Fibroblast of upper back skin (primary cell): ENCODE measurements around the gene GDI1.

Source experiments
- DNase-seq: peaks from one replicate; pipeline ENCODE4 v3.0.0-alpha.2; 2013

The GDI1 gene

GRCh38 chrX:154484255-154485149 lies 47.5 kb downstream of the GDI1 start:
- no peak for DNase-seq

DNA sequence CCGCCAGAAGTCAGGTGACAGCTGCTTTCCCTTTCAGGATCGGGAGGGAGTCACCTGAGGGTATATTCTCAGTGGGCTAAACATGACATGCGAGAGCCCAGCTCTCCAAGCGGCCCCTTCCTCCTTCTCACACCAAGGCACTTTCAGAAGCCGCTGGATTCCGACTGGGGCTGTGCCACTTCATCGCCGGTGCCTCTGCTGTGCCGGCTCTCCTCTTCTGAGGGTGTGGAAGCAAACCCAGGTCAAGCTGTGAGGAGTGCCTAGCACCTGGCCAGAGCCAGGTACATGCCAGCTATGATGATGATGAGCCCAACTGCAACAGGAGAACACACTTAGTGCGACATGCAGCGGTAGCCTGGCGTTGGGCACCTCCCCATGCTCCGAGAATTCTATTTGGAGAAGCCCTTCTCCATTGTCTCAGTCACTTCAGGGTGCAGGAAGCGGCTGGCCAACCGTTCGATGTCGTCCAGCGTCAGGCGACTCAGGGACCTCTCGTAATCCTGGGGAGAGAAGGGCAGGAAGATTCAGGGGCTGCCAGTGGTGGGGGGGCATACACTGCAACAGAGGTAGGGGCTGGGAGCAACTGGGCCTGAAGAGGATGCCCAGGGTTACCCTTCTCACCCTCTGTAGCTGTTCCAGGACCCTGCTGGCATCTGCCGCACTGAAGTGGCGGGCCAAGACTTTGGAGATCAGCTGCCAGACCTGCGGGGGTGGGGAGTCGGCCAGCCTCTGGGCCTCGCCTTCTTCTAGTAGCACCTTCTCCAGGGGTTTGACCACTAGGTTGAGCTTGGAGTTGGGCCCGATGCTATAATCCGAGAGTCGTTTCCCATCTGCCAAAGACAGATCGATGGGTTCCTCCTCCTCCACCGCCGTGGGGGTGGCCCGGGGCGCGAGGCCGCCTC lies 48.4 kb downstream of the GDI1 start:
- no peak for DNase-seq

- no peak for DNase-seq
Measured at GRCh38 chrX:154486052-154486395, 49.1 kb downstream of the GDI1 start.

- DNase-seq = peak; percentile 42
Measured at GRCh38 chrX:154486396-154487207, 49.6 kb downstream of the GDI1 start, which contains the start of gene UBL4A. Gene UBL4A, minus strand, starts transcription at chrX:154486615. Its CDS starts 31 bp downstream, at chrX:154486584.

DNA sequence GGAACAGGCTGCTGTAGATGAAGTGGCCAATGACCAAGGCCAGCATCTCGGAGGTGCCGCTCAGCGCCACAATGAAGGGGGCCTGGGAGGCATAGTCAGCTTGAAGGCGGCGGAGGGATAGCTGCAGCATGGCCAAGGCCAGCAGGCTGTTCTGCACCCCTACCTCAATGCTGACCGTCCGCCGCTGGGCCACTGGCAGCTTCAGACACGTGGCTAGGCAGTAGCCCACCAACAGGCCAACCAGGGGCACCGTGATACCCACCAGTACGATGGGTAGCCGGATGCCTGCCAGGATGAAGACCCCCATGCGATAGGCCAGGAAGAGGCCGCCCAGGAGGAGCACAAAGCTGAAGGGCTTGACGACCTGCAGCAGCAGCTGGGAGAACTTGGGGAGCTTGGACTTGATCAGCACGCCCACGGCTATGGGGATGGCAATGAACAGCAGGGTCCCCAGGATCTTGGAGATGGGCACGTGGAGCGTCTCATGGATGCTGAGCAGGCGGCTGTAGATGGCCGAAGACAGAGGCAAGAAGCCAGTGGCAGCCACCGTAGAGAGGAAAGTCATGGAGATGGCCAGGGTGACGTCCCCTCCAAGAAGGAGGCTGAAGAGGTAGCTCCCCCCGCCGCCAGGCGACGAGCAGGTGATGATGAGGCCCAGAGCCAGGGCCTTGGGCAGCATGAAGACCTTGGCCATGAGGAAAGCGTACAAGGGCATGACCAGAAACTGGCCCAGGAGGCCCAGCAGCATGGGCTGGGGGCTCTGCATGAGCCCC lies 50.8 kb downstream of the GDI1 start:
- no peak for DNase-seq

- no peak for DNase-seq
Measured at GRCh38 chrX:154488336-154489075, 51.6 kb downstream of the GDI1 start.

- no peak for DNase-seq
Measured at GRCh38 chrX:154489182-154489581, 52.2 kb downstream of the GDI1 start.

DNA sequence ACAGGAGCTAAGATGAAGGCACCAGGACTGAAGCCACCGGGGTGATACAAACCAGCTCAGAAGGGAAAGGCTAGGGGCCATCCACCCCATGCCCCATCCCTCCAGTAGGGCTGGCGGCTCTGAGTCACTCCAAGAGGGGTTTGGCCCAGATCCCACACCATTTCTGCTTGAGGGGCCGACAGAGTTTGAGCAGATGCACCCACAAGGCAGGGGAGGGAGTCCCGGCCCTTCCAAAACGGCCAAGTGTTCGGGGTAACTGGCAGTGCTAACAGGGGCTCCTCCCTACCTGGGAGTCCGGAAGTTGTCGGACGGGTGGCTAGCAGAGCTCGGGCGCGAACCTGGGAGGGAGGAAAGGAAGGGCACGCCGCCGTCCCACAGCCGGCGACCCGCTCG lies 53.1 kb downstream of the GDI1 start:
- peak; percentile 49 for DNase-seq

GRCh38 chrX:154490414-154491083 lies 53.6 kb downstream of the GDI1 start, which contains the start of gene SLC10A3:
Gene SLC10A3, minus strand, starts transcription at chrX:154490629. Its CDS starts 1,689 bp downstream, at chrX:154488940.
- DNase-seq = peak; percentile 92
